Eye (tissue), 1 donor: ENCODE measurements around the gene CRYGC.
"Not testable (repeated sequence)": the region's sequence is repeated elsewhere in the genome, so short reads cannot be mapped to it uniquely, and the experiment has no call there.

Source experiments
- DNase-seq: peaks from one replicate; pipeline ENCODE4 v3.0.0-alpha.2; 2015

The CRYGC gene

DNA sequence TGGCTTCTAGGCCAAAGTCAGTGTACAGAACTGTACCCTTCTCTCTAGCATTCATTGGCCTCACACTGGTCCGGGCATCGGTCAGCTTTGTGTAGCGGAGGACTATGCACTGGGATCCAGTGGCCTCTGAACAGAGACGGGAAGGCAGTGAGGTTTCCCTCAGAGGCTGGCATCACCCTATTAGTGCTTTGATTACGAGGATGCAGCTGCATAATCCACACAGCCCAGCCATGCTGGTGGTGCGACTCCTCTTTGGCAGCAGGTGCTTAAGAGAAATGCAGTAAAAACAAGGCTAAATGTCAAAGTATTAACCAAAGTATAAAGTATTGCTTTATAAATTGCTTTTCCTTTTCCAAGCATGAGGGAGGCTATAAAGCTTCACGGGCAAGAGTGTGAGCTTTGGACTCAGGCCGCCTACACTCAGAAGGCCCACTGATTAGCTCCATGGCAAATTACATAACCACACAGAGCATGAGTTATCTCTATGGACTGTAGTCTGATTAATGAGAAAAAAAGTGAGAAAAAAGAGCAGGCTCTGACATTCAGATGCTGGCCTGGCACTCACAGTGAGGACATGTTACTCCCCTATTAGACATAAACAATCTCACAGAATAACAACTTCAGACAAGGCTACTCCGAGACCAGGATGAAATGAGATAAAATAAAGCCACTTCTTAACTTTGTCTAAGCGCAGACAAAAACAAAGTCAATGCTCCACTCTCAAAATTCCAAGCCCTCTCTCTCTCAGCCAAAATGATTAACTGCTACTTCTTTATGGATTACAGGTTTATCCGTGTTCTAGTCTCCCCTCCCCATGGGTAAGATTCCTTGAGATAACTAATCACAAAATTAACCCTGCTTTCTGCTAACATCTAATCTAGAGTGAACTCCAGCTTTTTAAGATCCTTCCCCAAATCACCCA, 6.4 kb upstream of the CRYGC start:
- no peak for DNase-seq

DNA sequence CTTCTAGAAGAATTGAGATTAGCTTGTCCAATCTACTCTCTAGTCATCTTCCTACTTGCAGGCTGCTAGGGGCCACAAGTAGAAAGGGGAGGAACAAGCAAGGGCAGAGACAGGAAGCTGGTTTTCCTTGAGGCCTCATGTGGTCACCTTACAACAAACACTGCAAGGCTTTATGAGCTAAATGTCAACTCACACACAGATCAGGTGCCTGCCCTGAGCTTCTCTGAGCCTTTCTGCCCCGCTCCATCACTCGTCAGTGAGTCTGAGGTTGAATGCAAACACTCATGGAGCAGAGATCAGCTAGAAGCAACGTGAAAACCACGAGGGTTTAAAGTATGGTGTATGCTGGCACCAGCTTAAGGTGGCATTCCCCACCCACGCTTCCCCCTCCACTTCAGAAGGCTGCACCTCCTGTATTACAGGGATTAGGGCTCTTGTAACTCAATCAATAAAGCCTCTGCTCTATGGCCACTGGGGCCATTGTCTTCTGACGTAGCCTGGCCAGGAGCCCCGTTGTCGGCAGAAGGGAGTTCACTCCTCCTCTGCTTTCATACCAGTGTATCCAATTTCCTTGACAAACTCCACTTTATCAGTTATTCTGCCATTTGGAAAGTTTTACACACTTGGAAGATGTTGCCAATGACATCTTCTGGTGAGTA, 5.4 kb upstream of the CRYGC start:
- DNase-seq: no peak

DNA sequence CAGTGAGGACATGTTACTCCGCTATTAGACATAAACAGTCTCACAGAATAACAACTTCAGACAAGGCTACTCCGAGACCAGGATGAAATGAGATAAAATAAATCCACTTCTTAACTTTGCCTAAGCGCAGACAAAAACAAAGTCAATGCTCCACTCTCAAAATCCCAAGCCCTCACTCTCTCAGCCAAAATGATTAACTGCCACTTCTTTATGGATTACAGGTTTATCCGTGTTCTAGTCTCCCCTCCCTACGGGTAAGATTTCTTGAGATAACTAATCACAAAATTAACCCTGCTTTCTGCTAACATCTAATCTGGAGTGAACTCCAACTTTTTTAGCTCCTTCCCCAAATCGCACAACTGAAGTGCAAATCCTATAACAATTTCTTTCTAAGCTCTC, 1.1 kb upstream of the CRYGC start:
- no peak for DNase-seq

GRCh38 chr2:208128136-208128535, 1.5 kb downstream of the CRYGC start:
- no peak for DNase-seq

DNA sequence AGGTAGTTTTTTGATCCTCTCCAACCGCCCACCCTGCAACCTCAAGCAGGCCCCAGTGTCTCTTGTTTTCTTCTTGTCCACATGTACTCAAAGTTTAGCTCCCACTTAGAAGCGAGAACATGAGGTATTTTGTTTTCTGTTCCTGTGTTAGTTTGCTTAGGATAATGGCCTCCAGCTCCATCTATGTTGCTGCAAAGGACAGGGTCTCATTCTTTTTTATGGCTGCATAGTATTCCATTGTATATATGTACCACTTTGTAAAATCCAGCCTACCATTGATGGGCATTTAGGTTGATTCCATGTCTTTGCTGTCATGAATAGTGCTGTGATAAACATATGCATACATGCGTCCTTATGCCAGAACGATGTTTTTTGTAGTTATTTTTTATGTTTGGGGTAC, 2.5 kb downstream of the CRYGC start:
- DNase-seq: no peak

- no peak for DNase-seq
Measured at GRCh38 chr2:208125251-208125650, 4.4 kb downstream of the CRYGC start.

DNA sequence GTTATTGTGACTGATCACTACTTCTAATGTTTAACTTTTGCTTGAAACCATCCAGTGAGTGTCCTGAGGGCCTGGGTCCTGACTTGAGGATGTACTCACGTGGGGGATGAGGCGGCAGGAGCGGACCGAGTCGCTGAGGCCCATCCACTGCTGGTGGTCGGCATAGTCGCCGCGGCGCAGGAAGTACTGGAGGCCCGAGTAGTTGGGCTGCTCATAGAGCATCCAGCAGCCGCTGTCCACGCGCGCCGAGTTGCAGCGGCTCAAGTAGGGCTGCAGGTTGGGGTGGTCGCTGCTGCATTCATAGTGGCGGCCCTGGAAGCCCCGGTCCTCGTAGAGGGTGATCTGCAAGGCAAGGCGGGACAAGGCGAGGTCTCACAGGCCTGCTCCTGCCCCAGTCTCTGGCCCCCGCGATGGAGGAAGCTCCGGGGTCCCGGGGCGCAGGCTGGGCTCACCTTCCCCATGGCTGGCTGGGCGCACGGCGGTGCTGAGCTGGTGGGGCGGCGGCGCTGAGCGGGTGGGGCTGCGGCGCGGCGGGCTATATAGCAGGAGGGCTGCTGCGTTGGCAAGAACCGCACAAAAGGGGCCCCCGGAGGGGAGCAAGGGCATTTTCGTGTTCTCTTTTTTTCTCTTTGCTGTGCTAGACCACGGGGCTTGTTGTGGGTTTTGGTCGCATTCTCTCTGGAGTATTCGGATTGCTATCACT, 5.5 kb downstream of the CRYGC start, which contains the start of gene CRYGD:
Gene CRYGD (minus strand): TSS at position 512 of the 703 bp plus-strand sequence. CDS start 51 bp downstream, at position 461.
- DNase-seq: peak; percentile 73

GRCh38 chr2:208122248-208122647, 7.4 kb downstream of the CRYGC start:
- DNase-seq: no peak

- peak; percentile 88 for DNase-seq
Measured at GRCh38 chr2:208118918-208119317, 10.7 kb downstream of the CRYGC start.

DNA sequence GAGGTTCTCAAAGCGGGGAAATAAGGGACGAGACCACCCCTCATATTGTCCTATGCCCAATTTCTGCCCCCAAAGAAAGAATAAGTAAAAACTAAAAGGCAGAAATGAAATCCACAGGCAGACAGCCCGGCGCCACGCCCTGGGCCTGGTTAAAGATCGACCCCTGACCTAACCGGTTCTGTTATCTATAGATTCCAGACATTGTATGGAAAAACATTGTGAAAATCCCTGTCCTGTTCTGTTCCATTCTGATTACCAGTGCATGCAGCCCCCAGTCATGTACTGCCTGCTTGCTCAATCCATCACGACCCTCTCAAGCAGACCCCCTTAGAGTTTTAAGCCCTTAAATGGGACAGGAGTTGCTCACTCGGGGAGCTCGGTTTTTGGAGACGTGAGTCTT, 12.2 kb downstream of the CRYGC start:
- DNase-seq: not testable (repeated sequence)

DNA sequence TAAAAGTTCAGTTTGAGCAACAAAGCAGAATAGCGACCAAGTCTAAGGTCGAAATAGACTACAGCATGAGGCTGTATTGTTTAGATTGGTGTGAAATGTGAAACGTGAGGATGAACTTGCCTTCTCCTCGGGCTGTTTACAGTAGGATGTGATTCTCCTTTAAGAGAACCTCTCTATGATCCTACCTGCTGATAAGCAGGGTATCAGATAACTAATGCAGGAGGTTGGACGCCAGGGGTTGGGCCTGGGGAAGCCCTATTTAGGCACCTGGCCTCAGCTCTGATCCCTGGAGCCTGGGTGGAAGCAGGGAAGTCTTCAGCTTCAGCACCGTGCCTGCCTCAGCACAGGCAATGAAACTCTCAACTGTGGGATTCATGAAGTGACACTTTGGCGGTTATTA, 16.7 kb downstream of the CRYGC start:
- DNase-seq: no peak

GRCh38 chr2:208112273-208112745, 17.3 kb downstream of the CRYGC start:
- DNase-seq: peak; percentile 63

DNA sequence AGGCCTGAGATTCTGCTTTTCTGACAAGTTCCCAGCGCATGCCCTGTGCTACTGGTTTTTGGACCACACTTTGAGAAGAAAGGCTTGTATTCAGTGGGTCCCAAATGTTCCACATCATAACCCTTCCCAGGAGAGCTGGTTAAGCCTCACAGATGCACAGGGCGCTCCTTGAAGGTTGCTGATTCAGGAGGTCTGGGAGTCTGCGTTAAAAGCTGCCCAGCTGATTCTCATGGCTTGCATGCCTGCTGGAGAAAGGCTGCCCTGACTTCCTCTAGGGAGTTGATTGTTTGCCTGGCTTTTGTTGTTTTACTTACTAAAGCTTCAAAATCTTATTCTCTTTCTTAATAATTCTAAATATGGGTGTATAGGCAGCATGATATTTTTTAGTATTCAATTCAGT, 26.0 kb downstream of the CRYGC start:
- no peak for DNase-seq

DNA sequence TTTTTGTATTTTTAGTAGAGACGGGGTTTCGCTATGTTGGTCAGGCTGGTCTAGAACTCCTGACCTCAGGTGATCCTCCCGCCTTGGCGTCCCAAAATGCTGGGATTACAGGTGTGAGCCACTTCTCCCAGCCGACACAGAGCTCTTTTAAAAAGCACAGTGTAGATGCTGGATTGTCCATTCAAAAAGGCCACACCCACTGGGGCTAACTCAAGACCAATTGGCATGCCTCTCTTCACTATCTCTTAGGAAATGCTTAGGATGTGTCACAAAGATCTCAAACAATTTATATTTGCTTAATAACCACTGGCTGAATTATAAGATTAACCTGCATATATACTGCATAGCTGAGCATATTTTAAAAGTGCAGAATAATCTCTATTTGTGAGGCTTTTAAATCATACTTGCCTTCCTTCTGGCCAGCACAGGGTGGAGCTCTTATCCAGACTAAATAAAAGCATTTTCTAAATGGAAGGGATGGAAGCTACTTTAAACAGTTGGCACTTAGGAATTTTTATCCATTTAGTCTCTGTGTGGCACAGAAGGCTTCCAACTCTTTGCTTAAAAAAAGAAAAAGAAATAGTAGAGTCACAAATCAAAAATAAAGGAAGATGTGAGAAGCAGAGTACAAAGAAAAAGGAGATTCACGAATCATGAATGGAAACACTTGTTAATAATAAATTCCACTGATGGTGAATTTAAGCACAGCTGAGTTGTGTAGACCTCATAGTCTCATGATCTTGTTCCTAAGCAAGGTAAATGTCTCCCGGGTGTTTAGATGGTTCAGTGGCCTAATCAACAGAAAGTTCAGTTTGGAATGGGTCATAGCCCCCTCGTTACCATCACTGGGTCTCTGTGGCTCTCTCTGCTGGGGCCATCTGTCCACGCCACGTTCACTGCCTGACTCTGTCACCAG, 27.7 kb downstream of the CRYGC start:
- peak; percentile 74 for DNase-seq

DNA sequence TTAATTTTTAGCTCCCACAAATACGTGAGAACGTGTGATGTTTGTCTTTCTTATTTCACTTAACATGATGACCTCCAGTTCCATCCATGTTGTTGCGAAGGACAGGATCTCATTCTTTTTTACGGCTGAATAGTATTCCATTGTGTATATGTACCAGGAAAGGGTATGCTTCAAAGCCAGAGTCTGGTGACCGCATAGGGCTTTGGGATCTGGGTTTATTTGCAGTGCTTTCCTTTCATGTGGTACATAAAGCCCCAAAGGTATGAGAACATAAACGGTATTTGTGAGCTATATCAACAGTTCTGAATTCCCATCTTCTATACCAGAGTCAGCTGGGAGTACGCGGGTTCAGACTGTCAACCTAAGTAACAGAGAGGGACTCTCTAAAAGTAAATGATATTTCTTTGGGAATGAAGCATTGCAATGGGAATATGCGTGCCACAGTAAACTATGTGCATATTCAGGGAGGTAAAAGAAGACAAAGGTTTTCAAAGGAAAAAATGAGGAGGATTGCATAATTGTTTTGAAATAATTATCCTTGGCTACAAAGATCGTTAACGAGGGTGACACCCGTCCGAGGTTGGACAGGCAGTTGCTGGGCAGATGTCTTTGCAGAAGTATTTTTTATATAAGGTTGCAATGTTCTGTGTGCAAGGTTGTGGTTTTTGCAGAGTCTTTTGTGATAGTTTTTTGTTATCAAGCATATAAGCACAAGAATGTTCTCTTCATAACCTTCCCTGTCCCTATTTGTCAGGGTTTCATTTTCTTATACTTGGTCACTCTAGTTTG, 29.8 kb downstream of the CRYGC start:
- DNase-seq: no peak

- DNase-seq: not testable (repeated sequence)
Measured at GRCh38 chr2:208098701-208099100, 30.9 kb downstream of the CRYGC start.

- DNase-seq: no peak
Measured at GRCh38 chr2:208098267-208098666, 31.4 kb downstream of the CRYGC start.

- no peak for DNase-seq
Measured at GRCh38 chr2:208097801-208098200, 31.8 kb downstream of the CRYGC start.

GRCh38 chr2:208097313-208097712, 32.3 kb downstream of the CRYGC start:
- no peak for DNase-seq

GRCh38 chr2:208096080-208096479, 33.5 kb downstream of the CRYGC start:
- no peak for DNase-seq

GRCh38 chr2:208093128-208093527, 36.5 kb downstream of the CRYGC start:
- DNase-seq: peak; percentile 42
